Suprapubic skin (tissue), 4 donors: ENCODE data around the gene TMEM74B. TPM values are rescaled to one million over a fixed set of nuclear protein-coding genes. Genes with fewer than 3 reads are reported as not detected.

ENCODE experiments used
- DNase-seq, 2 donors: peaks; one replicate each; pipeline ENCODE4 v3.0.0-alpha.2; 2019; ENCODE audit warnings: low spot score in 2 of 2
- H3K27ac ChIP-seq: fragments of 200-600 bp; sonication (generic); one replicate; pipeline ENCODE4 v1.5.1; 2019
- H3K27me3 ChIP-seq: fragments of 200-600 bp; sonication (generic); one replicate; pipeline ENCODE4 v1.5.1; 2019
- H3K36me3 ChIP-seq: fragments of 200-600 bp; sonication (generic); one replicate; pipeline ENCODE4 v1.5.1; 2019
- H3K4me1 ChIP-seq: fragments of 200-600 bp; sonication (generic); one replicate; pipeline ENCODE4 v1.5.1; 2019
- H3K4me3 ChIP-seq: fragments of 200-600 bp; sonication (generic); one replicate; pipeline ENCODE4 v1.5.1; 2019; ENCODE audit warnings: mild to moderate bottlenecking
- H3K9me3 ChIP-seq: fragments of 200-600 bp; sonication (generic); one replicate; pipeline ENCODE4 v1.5.1; 2019
- CTCF ChIP-seq, 2 donors: fragments of 200-600 bp in 1 of 2; fragments of 450-650 bp in 1 of 2; sonication (generic) in 1 of 2; IDR thresholded peaks; one replicate each; pipeline ENCODE4 v1.5.1; 2016 to 2019; ENCODE audit warnings: antibody characterized with exemption in 2 of 2, mild to moderate bottlenecking in 1 of 2, moderate library complexity in 1 of 2
- EP300 ChIP-seq: sonication (generic); formaldehyde crosslinking; IDR thresholded peaks from one replicate; pipeline ENCODE4 v1.6.1; 2017; ENCODE audit warnings: antibody characterized with exemption
- POLR2A ChIP-seq, 2 donors: fragments of 450-650 bp; IDR thresholded peaks; one replicate each; pipeline ENCODE4 v1.6.1; 2017; ENCODE audit warnings: antibody characterized with exemption in 2 of 2, mild to moderate bottlenecking in 2 of 2, moderate library complexity in 2 of 2
- POLR2AphosphoS5 ChIP-seq, 3 donors: sonication (generic); formaldehyde crosslinking; IDR thresholded peaks; one replicate each; pipeline ENCODE4 v1.6.1; 2017; ENCODE audit warnings: antibody characterized with exemption in 3 of 3
- whole genome bisulfite sequencing: methylation state at CpG from one replicate; pipeline ENCODE4 v1.1.5; 2018; 5-methylcytosine and 5-hydroxymethylcytosine counted together
- total RNA-seq, 4 donors: library from RNA; depleted of rRNA; stranded (reverse); fragments of >200 nt; gene quantifications; one replicate each; pipeline ENCODE4 v1.1.0, GENCODE V29; 2016

The TMEM74B gene
- total RNA-seq, 4 donors from 2014 or later: 1.9 to 9.6 (median 3.9) TPM

GRCh38 chr20:1209447-1210387 lies 24.9 kb upstream of the TMEM74B start:
- DNase-seq: no peak
- H3K27me3 ChIP-seq: peaks cover 3% of the 10 kb centered on the region
- TF ChIP-seq EP300 (no peak), CTCF (IDR thresholded peaks at IDR 0.05) (no peak), POLR2A (IDR thresholded peaks at IDR 0.05) (no peak), POLR2AphosphoS5 (IDR thresholded peaks at IDR 0.05) (no peak)
- no peak overlapping the region for H3K27ac ChIP-seq
- H3K9me3 ChIP-seq: no peaks in the 10 kb centered on the region
- H3K4me1 ChIP-seq: peaks cover 8% of the 10 kb centered on the region
- no peak overlapping the region for H3K4me3 ChIP-seq
- H3K36me3 ChIP-seq: no peaks in the 10 kb centered on the region
- WGBS: 63% methylated on average over 5 of the region's 5 CpGs

GRCh38 chr20:1207293-1207878 lies 22.6 kb upstream of the TMEM74B start:
- no peak for DNase-seq
- H3K36me3 ChIP-seq: no peaks in the 10 kb centered on the region
- no peak for TF ChIP-seq EP300
- TF ChIP-seq POLR2AphosphoS5 (IDR thresholded peaks at IDR 0.05): no peak
- no peak for TF ChIP-seq CTCF (IDR thresholded peaks at IDR 0.05)
- TF ChIP-seq POLR2A (IDR thresholded peaks at IDR 0.05): no peak

GRCh38 chr20:1206366-1207148 lies 21.8 kb upstream of the TMEM74B start:
- WGBS: 66% methylated on average over 13 of the region's 19 CpGs

More at GRCh38 chr20:1207293-1207878, 22.6 kb upstream of the TMEM74B start:
- H3K27me3 ChIP-seq: no peaks in the 10 kb centered on the region
- 88% methylated on average over 3 of the region's 3 CpGs for WGBS
- H3K4me3 ChIP-seq: no peak overlapping the region
- H3K27ac ChIP-seq: no peak overlapping the region
- H3K4me1 ChIP-seq: peaks cover 18% of the 10 kb centered on the region
- no peaks in the 10 kb centered on the region for H3K9me3 ChIP-seq

GRCh38 chr20:1205802-1206201 lies 21.0 kb upstream of the TMEM74B start:
- Histone ChIP-seq H3K27ac (no peak overlapping the region), H3K4me3 (no peak overlapping the region), H3K36me3 (no peaks in the 10 kb centered on the region), H3K27me3 (no peaks in the 10 kb centered on the region), H3K4me1 (peaks cover 18% of the 10 kb centered on the region), H3K9me3 (no peaks in the 10 kb centered on the region)
- 94% methylated on average over 8 of the region's 8 CpGs for WGBS
- DNase-seq: no peak
- no peak for TF ChIP-seq EP300
- no peak for TF ChIP-seq CTCF (IDR thresholded peaks at IDR 0.05)
- no peak for TF ChIP-seq POLR2AphosphoS5 (IDR thresholded peaks at IDR 0.05)
- no peak for TF ChIP-seq POLR2A (IDR thresholded peaks at IDR 0.05)

More at GRCh38 chr20:1206366-1207148, 21.8 kb upstream of the TMEM74B start:
- no peak overlapping the region for H3K4me3 ChIP-seq
- H3K4me1 ChIP-seq: peaks cover 18% of the 10 kb centered on the region
- no peaks in the 10 kb centered on the region for H3K36me3 ChIP-seq
- no peak overlapping the region for H3K27ac ChIP-seq
- H3K9me3 ChIP-seq: no peaks in the 10 kb centered on the region
- DNase-seq: no peak
- H3K27me3 ChIP-seq: no peaks in the 10 kb centered on the region
- TF ChIP-seq POLR2AphosphoS5 (IDR thresholded peaks at IDR 0.05) (no peak), EP300 (no peak), POLR2A (IDR thresholded peaks at IDR 0.05) (no peak), CTCF (IDR thresholded peaks at IDR 0.05) (no peak)
